ENCODE data around the gene CYTH3.

The CYTH3 gene

GRCh38 chr7:6146666-6147065 lies 125.8 kb downstream of the CYTH3 start:
- DNase-seq: no peak

GRCh38 chr7:6143997-6144396 lies 128.4 kb downstream of the CYTH3 start:
- DNase-seq: no peak

GRCh38 chr7:6142871-6143380 lies 129.5 kb downstream of the CYTH3 start:
- no peak for DNase-seq

- DNase-seq: peak; percentile 21 to 58 (median 51)
Measured at GRCh38 chr7:6139189-6139996, 133.0 kb downstream of the CYTH3 start.

- no peak for DNase-seq
Measured at GRCh38 chr7:6136475-6136874, 135.9 kb downstream of the CYTH3 start.

- no peak for DNase-seq
Measured at GRCh38 chr7:6133249-6133648, 139.2 kb downstream of the CYTH3 start.

- no peak for DNase-seq
Measured at GRCh38 chr7:6130007-6130587, 142.3 kb downstream of the CYTH3 start.

- DNase-seq: no peak
Measured at GRCh38 chr7:6128205-6128604, 144.2 kb downstream of the CYTH3 start.

- no peak for DNase-seq
Measured at GRCh38 chr7:6127110-6127490, 145.3 kb downstream of the CYTH3 start.

- no peak for DNase-seq
Measured at GRCh38 chr7:6123843-6124242, 148.6 kb downstream of the CYTH3 start.

GRCh38 chr7:6121141-6121540 lies 151.3 kb downstream of the CYTH3 start:
- peak in 1 of 3 donors; percentile 19 for DNase-seq

- no peak for DNase-seq
Measured at GRCh38 chr7:6117533-6117932, 154.9 kb downstream of the CYTH3 start.

- no peak for DNase-seq
Measured at GRCh38 chr7:6116211-6116610, 156.2 kb downstream of the CYTH3 start.
